HG02610 (cell line): ENCODE measurements around the gene CDK1.

Experiments
- ATAC-seq: cut with Tn5 transposase; IDR thresholded peaks from one replicate; pipeline ENCODE4 v1.9.1; 2021; ENCODE audit warnings: mild to moderate bottlenecking, moderate library complexity; ENCODE audit not compliant: unreplicated experiment

CDK1 gene

GRCh38 chr10:60778214-60778970, at the start of gene CDK1:
Gene CDK1 (plus strand): TSS chr10:60778478. CDS start chr10:60780166, 1,688 bp downstream.
- ATAC-seq: peak; percentile 98

GRCh38 chr10:60729106-60729505, 49.2 kb upstream of the CDK1 start:
- ATAC-seq: no peak

GRCh38 chr10:60731134-60731885, 47.0 kb upstream of the CDK1 start:
- peak; percentile 87 for ATAC-seq

GRCh38 chr10:60732198-60732806, 46.0 kb upstream of the CDK1 start:
- ATAC-seq: no peak

- peak; percentile 44 for ATAC-seq
These were observed 45.3 kb upstream of the CDK1 start for GRCh38 chr10:60732807-60733516.

GRCh38 chr10:60733517-60733822, 44.8 kb upstream of the CDK1 start:
- no peak for ATAC-seq

- ATAC-seq: no peak
These were observed 44.5 kb upstream of the CDK1 start for GRCh38 chr10:60733826-60734225.

- no peak for ATAC-seq
These were observed 44.1 kb upstream of the CDK1 start for GRCh38 chr10:60734226-60734625.

GRCh38 chr10:60735244-60735643, 43.0 kb upstream of the CDK1 start:
- no peak for ATAC-seq

- no peak for ATAC-seq
These were observed 41.0 kb upstream of the CDK1 start for GRCh38 chr10:60737242-60737641.

GRCh38 chr10:60739558-60739957, 38.7 kb upstream of the CDK1 start:
- ATAC-seq: no peak

- ATAC-seq: no peak
These were observed 35.8 kb upstream of the CDK1 start for GRCh38 chr10:60742512-60742911.

- no peak for ATAC-seq
These were observed 30.3 kb upstream of the CDK1 start for GRCh38 chr10:60747817-60748469.

GRCh38 chr10:60753152-60753551, 25.1 kb upstream of the CDK1 start:
- no peak for ATAC-seq

GRCh38 chr10:60753817-60754216, 24.5 kb upstream of the CDK1 start:
- ATAC-seq: no peak

GRCh38 chr10:60757420-60757895, 20.8 kb upstream of the CDK1 start:
- no peak for ATAC-seq

- ATAC-seq: no peak
These were observed 19.1 kb upstream of the CDK1 start for GRCh38 chr10:60759181-60759580.

GRCh38 chr10:60760711-60761210, 17.5 kb upstream of the CDK1 start:
- no peak for ATAC-seq

- ATAC-seq: no peak
These were observed 15.7 kb upstream of the CDK1 start for GRCh38 chr10:60762554-60762953.

GRCh38 chr10:60767424-60767823, 10.9 kb upstream of the CDK1 start:
- ATAC-seq: no peak

- ATAC-seq: no peak
These were observed 8.9 kb upstream of the CDK1 start for GRCh38 chr10:60769406-60769805.
